ENCODE data around the gene FBLN2. TPM values are rescaled to one million over a fixed set of nuclear protein-coding genes. Genes with fewer than 3 reads are reported as not detected.

Gene FBLN2
- total and polyA plus RNA-seq, 3 experiments from 2014 or later: 0.09 to 3.2 (median 0.18) TPM

DNA sequence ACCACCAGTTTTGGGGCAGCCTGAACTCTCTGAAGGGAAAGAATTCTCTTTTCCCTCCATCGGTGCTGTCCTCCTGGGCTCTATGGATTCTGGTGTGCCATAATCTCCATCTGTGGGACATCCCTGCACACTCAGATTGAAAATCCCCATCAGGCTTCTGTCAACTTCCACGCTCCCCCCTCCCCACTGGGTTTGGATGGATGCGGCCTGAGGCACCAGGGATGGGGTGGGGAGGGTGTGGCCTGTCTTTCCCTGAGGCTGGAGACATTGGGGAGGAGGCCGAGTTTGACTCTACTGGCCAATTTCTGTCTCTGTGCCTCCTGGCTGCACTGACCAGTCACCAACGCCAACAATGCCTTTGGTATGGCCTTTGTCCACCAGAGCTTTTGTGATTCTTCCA, 16.3 kb upstream of the FBLN2 start:
- no peaks in the 10 kb centered on the region for H3K27me3 ChIP-seq (ENCODE audit: insufficient read depth, low read length, poor library complexity, severe bottlenecking)
- DNase-seq: no peak
- H3K4me1 ChIP-seq (ENCODE audit: insufficient read depth, low read length): peaks cover 6% of the 10 kb centered on the region
- H3K9me3 ChIP-seq (ENCODE audit: low read length): no peaks in the 10 kb centered on the region
- H3K9me3 Mint-ChIP-seq: peaks cover 0 to 2% (median 0%) of the 10 kb centered on the region in 5 donors
- peaks cover 10 to 46% of the 10 kb centered on the region in 2 donors for H3K27me3 Mint-ChIP-seq
- CTCF ChIA-PET: no interaction called here
- no peak overlapping the region for H3K27ac ChIP-seq (ENCODE audit: low read depth, low read length)
- peaks cover 0 to 10% (median 4%) of the 10 kb centered on the region in 3 donors for H3K4me1 Mint-ChIP-seq
- no peaks in the 10 kb centered on the region for H3K36me3 ChIP-seq (ENCODE audit: insufficient read depth, low read length)
- POLR2A ChIA-PET: no interaction called here
- H3K27ac Mint-ChIP-seq: no peak overlapping the region
- no peak overlapping the region for H3K4me3 ChIP-seq (ENCODE audit: low read length)
- H3K36me3 Mint-ChIP-seq: no peaks in the 10 kb centered on the region
- H3K4me3 Mint-ChIP-seq: no peak overlapping the region

- Histone ChIP-seq H3K27me3 (ENCODE audit: insufficient read depth, low read length, poor library complexity, severe bottlenecking) (no peaks in the 10 kb centered on the region), H3K4me1 (ENCODE audit: insufficient read depth, low read length) (peaks cover 6% of the 10 kb centered on the region), H3K27ac (ENCODE audit: low read depth, low read length) (no peak overlapping the region), H3K36me3 (ENCODE audit: insufficient read depth, low read length) (no peaks in the 10 kb centered on the region), H3K4me3 (ENCODE audit: low read length) (no peak overlapping the region), H3K9me3 (ENCODE audit: low read length) (no peaks in the 10 kb centered on the region)
- H3K4me3 Mint-ChIP-seq: no peak overlapping the region
- ChIA-PET CTCF (no interaction called here), POLR2A (no interaction called here)
- H3K36me3 Mint-ChIP-seq: no peaks in the 10 kb centered on the region
- DNase-seq: no peak
- peaks cover 0 to 10% (median 4%) of the 10 kb centered on the region in 3 donors for H3K4me1 Mint-ChIP-seq
- H3K9me3 Mint-ChIP-seq: peaks cover 0 to 2% (median 0%) of the 10 kb centered on the region in 5 donors
- H3K27me3 Mint-ChIP-seq: peaks cover 11 to 48% of the 10 kb centered on the region in 2 donors
- no peak overlapping the region for H3K27ac Mint-ChIP-seq
Measured at GRCh38 chr3:13533885-13534301, 15.0 kb upstream of the FBLN2 start.

GRCh38 chr3:13535526-13535875, 13.4 kb upstream of the FBLN2 start:
- Mint-ChIP-seq H3K36me3 (no peaks in the 10 kb centered on the region), H3K27ac (no peak overlapping the region), H3K9me3 (peaks cover 0 to 2% (median 0%) of the 10 kb centered on the region in 5 donors), H3K4me1 (peaks cover 0 to 10% (median 4%) of the 10 kb centered on the region in 3 donors), H3K27me3 (peaks cover 15 to 46% of the 10 kb centered on the region in 2 donors), H3K4me3 (no peak overlapping the region)
- ChIA-PET CTCF (no interaction called here), POLR2A (no interaction called here)
- H3K9me3 ChIP-seq (ENCODE audit: low read length): no peaks in the 10 kb centered on the region
- H3K4me1 ChIP-seq (ENCODE audit: insufficient read depth, low read length): peaks cover 6% of the 10 kb centered on the region
- no peaks in the 10 kb centered on the region for H3K27me3 ChIP-seq (ENCODE audit: insufficient read depth, low read length, poor library complexity, severe bottlenecking)
- no peaks in the 10 kb centered on the region for H3K36me3 ChIP-seq (ENCODE audit: insufficient read depth, low read length)
- DNase-seq: no peak
- no peak overlapping the region for H3K4me3 ChIP-seq (ENCODE audit: low read length)
- no peak overlapping the region for H3K27ac ChIP-seq (ENCODE audit: low read depth, low read length)

DNA sequence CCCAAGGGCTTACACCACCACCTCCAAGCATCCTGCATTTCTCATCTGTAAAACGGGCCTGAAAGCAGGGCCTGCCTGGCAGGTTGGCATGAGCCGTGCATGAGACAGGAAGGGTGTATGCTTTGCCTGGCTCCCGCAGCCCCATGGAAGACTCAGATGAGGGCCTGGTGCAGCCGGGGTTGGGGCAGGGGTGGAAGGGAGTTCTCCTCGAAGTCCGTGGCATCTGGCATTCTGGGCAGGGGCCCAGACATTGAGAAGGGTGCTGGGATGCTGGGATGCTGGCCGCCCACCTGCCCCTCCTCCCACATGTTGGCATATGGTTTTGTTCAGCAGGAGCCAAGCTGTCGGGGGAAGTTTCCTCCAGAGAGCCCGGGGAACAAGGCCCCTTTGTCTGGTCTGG, 13.0 kb upstream of the FBLN2 start:
- Mint-ChIP-seq H3K4me1 (peaks cover 0 to 10% (median 4%) of the 10 kb centered on the region in 3 donors), H3K27me3 (peaks cover 15 to 44% of the 10 kb centered on the region in 2 donors), H3K27ac (no peak overlapping the region), H3K9me3 (peaks cover 0 to 2% (median 0%) of the 10 kb centered on the region in 5 donors), H3K4me3 (no peak overlapping the region), H3K36me3 (no peaks in the 10 kb centered on the region)
- Histone ChIP-seq H3K4me3 (ENCODE audit: low read length) (no peak overlapping the region), H3K9me3 (ENCODE audit: low read length) (no peaks in the 10 kb centered on the region), H3K4me1 (ENCODE audit: insufficient read depth, low read length) (peaks cover 6% of the 10 kb centered on the region), H3K27ac (ENCODE audit: low read depth, low read length) (no peak overlapping the region), H3K27me3 (ENCODE audit: insufficient read depth, low read length, poor library complexity, severe bottlenecking) (no peaks in the 10 kb centered on the region), H3K36me3 (ENCODE audit: insufficient read depth, low read length) (no peaks in the 10 kb centered on the region)
- DNase-seq: no peak
- POLR2A ChIA-PET: no interaction called here
- CTCF ChIA-PET: no interaction called here

- no peak for DNase-seq
- no peak overlapping the region for H3K4me3 ChIP-seq (ENCODE audit: low read length)
- Mint-ChIP-seq H3K27me3 (peaks cover 17 to 48% of the 10 kb centered on the region in 2 donors), H3K9me3 (peaks cover 0 to 3% (median 0%) of the 10 kb centered on the region in 5 donors), H3K4me1 (peaks cover 0 to 10% (median 4%) of the 10 kb centered on the region in 3 donors), H3K36me3 (no peaks in the 10 kb centered on the region), H3K27ac (no peak overlapping the region), H3K4me3 (no peak overlapping the region)
- no peaks in the 10 kb centered on the region for H3K9me3 ChIP-seq (ENCODE audit: low read length)
- POLR2A ChIA-PET: no interaction called here
- peaks cover 6% of the 10 kb centered on the region for H3K4me1 ChIP-seq (ENCODE audit: insufficient read depth, low read length)
- H3K27me3 ChIP-seq (ENCODE audit: insufficient read depth, low read length, poor library complexity, severe bottlenecking): no peaks in the 10 kb centered on the region
- no peaks in the 10 kb centered on the region for H3K36me3 ChIP-seq (ENCODE audit: insufficient read depth, low read length)
- H3K27ac ChIP-seq (ENCODE audit: low read depth, low read length): no peak overlapping the region
- CTCF ChIA-PET: no interaction called here
Measured at GRCh38 chr3:13536432-13536831, 12.5 kb upstream of the FBLN2 start.

GRCh38 chr3:13536832-13537231, 12.1 kb upstream of the FBLN2 start:
- H3K4me3 ChIP-seq (ENCODE audit: low read length): no peak overlapping the region
- H3K36me3 ChIP-seq (ENCODE audit: insufficient read depth, low read length): no peaks in the 10 kb centered on the region
- POLR2A ChIA-PET: no interaction called here
- Mint-ChIP-seq H3K4me1 (peaks cover 0 to 10% (median 4%) of the 10 kb centered on the region in 3 donors), H3K27me3 (peaks cover 17 to 48% of the 10 kb centered on the region in 2 donors), H3K27ac (no peak overlapping the region), H3K36me3 (no peaks in the 10 kb centered on the region), H3K4me3 (no peak overlapping the region), H3K9me3 (peaks cover 0 to 4% (median 0%) of the 10 kb centered on the region in 5 donors)
- H3K27me3 ChIP-seq (ENCODE audit: insufficient read depth, low read length, poor library complexity, severe bottlenecking): no peaks in the 10 kb centered on the region
- no peak for DNase-seq
- H3K27ac ChIP-seq (ENCODE audit: low read depth, low read length): no peak overlapping the region
- peaks cover 6% of the 10 kb centered on the region for H3K4me1 ChIP-seq (ENCODE audit: insufficient read depth, low read length)
- no peaks in the 10 kb centered on the region for H3K9me3 ChIP-seq (ENCODE audit: low read length)
- CTCF ChIA-PET: no interaction called here

GRCh38 chr3:13537244-13537908, 11.5 kb upstream of the FBLN2 start:
- no peak overlapping the region for H3K27ac ChIP-seq (ENCODE audit: low read depth, low read length)
- Mint-ChIP-seq H3K4me1 (peaks cover 0 to 10% (median 4%) of the 10 kb centered on the region in 3 donors), H3K27me3 (peaks cover 17 to 48% of the 10 kb centered on the region in 2 donors), H3K4me3 (no peak overlapping the region), H3K36me3 (peaks cover 0 to 4% (median 0%) of the 10 kb centered on the region in 3 donors), H3K27ac (no peak overlapping the region), H3K9me3 (peaks cover 0 to 8% (median 2%) of the 10 kb centered on the region in 5 donors)
- no peaks in the 10 kb centered on the region for H3K9me3 ChIP-seq (ENCODE audit: low read length)
- ChIA-PET CTCF (no interaction called here), POLR2A (no interaction called here)
- H3K4me3 ChIP-seq (ENCODE audit: low read length): no peak overlapping the region
- no peaks in the 10 kb centered on the region for H3K36me3 ChIP-seq (ENCODE audit: insufficient read depth, low read length)
- H3K27me3 ChIP-seq (ENCODE audit: insufficient read depth, low read length, poor library complexity, severe bottlenecking): no peaks in the 10 kb centered on the region
- DNase-seq: no peak
- H3K4me1 ChIP-seq (ENCODE audit: insufficient read depth, low read length): peaks cover 6% of the 10 kb centered on the region

DNA sequence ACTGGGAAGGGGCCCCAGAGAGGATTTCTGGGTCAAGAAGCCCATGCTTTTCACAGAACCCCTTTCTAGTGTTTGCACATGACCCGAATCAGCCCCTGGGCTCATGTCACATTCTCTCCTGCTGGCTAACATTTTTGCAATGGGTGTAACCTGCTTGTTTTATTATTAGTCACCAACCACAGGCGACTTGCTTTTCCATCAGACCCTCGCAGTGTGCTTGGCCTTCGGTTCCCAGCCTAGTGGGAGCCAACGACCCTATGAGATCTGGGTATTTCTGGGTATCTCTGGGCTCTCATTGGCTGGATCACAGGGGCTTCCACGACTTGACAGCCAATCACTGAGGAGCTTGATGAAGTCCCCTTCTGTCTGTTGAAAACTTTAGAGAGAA, 11.0 kb upstream of the FBLN2 start:
- no peak for DNase-seq
- peaks cover 17 to 48% of the 10 kb centered on the region in 2 donors for H3K27me3 Mint-ChIP-seq
- H3K9me3 Mint-ChIP-seq: peaks cover 0 to 8% (median 4%) of the 10 kb centered on the region in 5 donors
- H3K4me3 Mint-ChIP-seq: no peak overlapping the region
- Histone ChIP-seq H3K9me3 (ENCODE audit: low read length) (no peaks in the 10 kb centered on the region), H3K4me1 (ENCODE audit: insufficient read depth, low read length) (peaks cover 6% of the 10 kb centered on the region), H3K36me3 (ENCODE audit: insufficient read depth, low read length) (no peaks in the 10 kb centered on the region), H3K4me3 (ENCODE audit: low read length) (no peak overlapping the region), H3K27me3 (ENCODE audit: insufficient read depth, low read length, poor library complexity, severe bottlenecking) (no peaks in the 10 kb centered on the region), H3K27ac (ENCODE audit: low read depth, low read length) (no peak overlapping the region)
- ChIA-PET CTCF (no interaction called here), POLR2A (no interaction called here)
- H3K36me3 Mint-ChIP-seq: peaks cover 0 to 7% (median 0%) of the 10 kb centered on the region in 3 donors
- peaks cover 0 to 10% (median 4%) of the 10 kb centered on the region in 3 donors for H3K4me1 Mint-ChIP-seq
- H3K27ac Mint-ChIP-seq: no peak overlapping the region

Data from CD8-positive, alpha-beta memory T cell (primary cell).